HepG2 (cell line): Measurements from ENCODE around the gene CD320. TPM values are rescaled to one million over a fixed set of nuclear protein-coding genes. Genes with fewer than 3 reads are reported as not detected.
A peak's percentile ranks its signal among the peaks of the same experiment; 100 is the strongest.

Experiments used
- ATM ChIP-seq: fragments of 450-650 bp; IDR thresholded peaks from 2 replicates; pipeline ENCODE4 v1.7.1; 2017; ENCODE audit warnings: mild to moderate bottlenecking, borderline replicate concordance
- ELF1 ChIP-seq: sonication (generic); formaldehyde crosslinking; IDR thresholded peaks from 2 replicates; pipeline ENCODE4 v1.4.0; 2020; ENCODE audit warnings: missing genetic modification reagents
- ETV5 ChIP-seq: IDR thresholded peaks from 2 replicates; pipeline ENCODE4 v1.6.1; 2018; ENCODE audit warnings: missing biosample characterization, missing genetic modification reagents, inconsistent platforms, borderline replicate concordance
- GTF3A ChIP-seq: sonication (generic); formaldehyde crosslinking; conservative IDR thresholded peaks from 2 replicates; pipeline ENCODE4 v1.4.0; 2020; ENCODE audit warnings: mild to moderate bottlenecking, missing genetic modification reagents
- HNF4A ChIP-seq: sonication (generic); formaldehyde crosslinking; IDR thresholded peaks from 2 replicates; pipeline ENCODE4 v1.4.0; 2020; ENCODE audit warnings: missing genetic modification reagents
- IRF9 ChIP-seq: sonication (generic); formaldehyde crosslinking; IDR thresholded peaks from 2 replicates; pipeline ENCODE4 v1.8.0; 2022; ENCODE audit warnings: missing genetic modification reagents, mild to moderate bottlenecking, borderline replicate concordance
- KDM2A ChIP-seq: sonication (generic); formaldehyde crosslinking; IDR thresholded peaks from 2 replicates; pipeline ENCODE4 v1.4.0; 2020; ENCODE audit warnings: low read depth, missing genetic modification reagents, borderline replicate concordance
- KMT2A ChIP-seq: sonication (generic); formaldehyde crosslinking; IDR thresholded peaks from 2 replicates; pipeline ENCODE4 v1.4.0; 2020; ENCODE audit warnings: missing genetic modification reagents
- MAF1 ChIP-seq: sonication (generic); formaldehyde crosslinking; IDR thresholded peaks from 2 replicates; pipeline ENCODE4 v1.5.0; 2020; ENCODE audit warnings: missing genetic modification reagents, borderline replicate concordance
- NONO ChIP-seq, 2 experiments: fragments of 450-650 bp in 1 of 2; sonication (generic) in 1 of 2; formaldehyde crosslinking in 1 of 2; IDR thresholded peaks in 1 of 2; conservative IDR thresholded peaks in 1 of 2; 2 replicates each; pipeline versions ENCODE4 v1.6.1 to v1.8.0; 2017 to 2022; ENCODE audit warnings: mild to moderate bottlenecking in 1 of 2, missing genetic modification reagents in 1 of 2, moderate library complexity in 1 of 2
- REPIN1 ChIP-seq: sonication (generic); formaldehyde crosslinking; IDR thresholded peaks from 2 replicates; pipeline ENCODE4 v1.8.0; 2022; ENCODE audit warnings: missing genetic modification reagents, low read depth, mild to moderate bottlenecking, borderline replicate concordance
- RORA ChIP-seq: sonication (generic); formaldehyde crosslinking; IDR thresholded peaks from 2 replicates; pipeline ENCODE4 v1.5.0; 2020; ENCODE audit warnings: mild to moderate bottlenecking, missing genetic modification reagents, moderate library complexity
- SKI ChIP-seq: fragments of 450-650 bp; IDR thresholded peaks from one replicate; pipeline ENCODE4 v1.6.1; 2018; ENCODE audit warnings: mild to moderate bottlenecking; ENCODE audit not compliant: partially characterized antibody
- SOX5 ChIP-seq: IDR thresholded peaks from 2 replicates; pipeline ENCODE4 v1.6.1; 2016; ENCODE audit warnings: borderline replicate concordance
- SYNCRIP ChIP-seq: fragments of 200-400 bp; formaldehyde crosslinking; IDR thresholded peaks from 2 replicates; pipeline ENCODE4 v1.6.1; 2018; ENCODE audit warnings: mild to moderate bottlenecking, low read depth, low read length; ENCODE audit not compliant: insufficient read depth
- TCF12 ChIP-seq, 2 experiments: fragments of 450-650 bp in 1 of 2; sonication (generic) in 1 of 2; formaldehyde crosslinking in 1 of 2; IDR thresholded peaks; 2 replicates each; pipeline versions ENCODE4 v1.6.1 to v1.8.0; 2017 to 2022; ENCODE audit warnings: antibody characterized with exemption in 1 of 2, mild to moderate bottlenecking in 1 of 2, missing genetic modification reagents in 1 of 2, moderate library complexity in 1 of 2
- ZNF33B ChIP-seq: sonication (generic); formaldehyde crosslinking; IDR thresholded peaks from 2 replicates; pipeline ENCODE4 v1.5.1; 2020; ENCODE audit warnings: mild to moderate bottlenecking, missing genetic modification reagents
- ZNF7 ChIP-seq: IDR thresholded peaks from 2 replicates; pipeline ENCODE4 v1.6.1; 2016; ENCODE audit warnings: missing biosample characterization, missing genetic modification reagents
- polyA plus RNA-seq, 8 experiments: library from polyadenylated mRNA; depleted of rRNA in 3 of 8; stranded (reverse) in 7 of 8; unstranded in 1 of 8; fragments of >200 nt; fragmentation: Illumina TruSeq in 4 of 8; extraction: Trizol in 4 of 8; gene quantifications; 2 replicates each; pipeline versions ENCODE4 v1.2.1 to v1.2.3, GENCODE V29; 2011 to 2016; ENCODE audit warnings: low read depth in 4 of 8, missing spikeins in 1 of 8, mixed read lengths in 1 of 8; ENCODE audit not compliant: insufficient read depth in 1 of 8
- total RNA-seq, 5 experiments: library from RNA; depleted of rRNA; stranded (reverse); fragments of >200 nt; fragmentation: Illumina TruSeq; extraction: Trizol; gene quantifications; 2 replicates each; pipeline ENCODE4 v1.2.3, GENCODE V29; 2016; ENCODE audit warnings: low read depth in 1 of 5
- TF ChIP-seq, protein P1 (sequence below): sonication (generic); formaldehyde crosslinking; IDR thresholded peaks from 2 replicates; pipeline ENCODE4 v1.9.0; 2022; ENCODE audit warnings: low read depth, missing genetic modification reagents
- TF ChIP-seq, protein P2 (sequence below): sonication (generic); formaldehyde crosslinking; IDR thresholded peaks from 2 replicates; pipeline ENCODE4; 2020; ENCODE audit warnings: missing genetic modification reagents, mild to moderate bottlenecking, borderline replicate concordance
- TF ChIP-seq, protein P3 (sequence below): sonication (generic); formaldehyde crosslinking; IDR thresholded peaks from 2 replicates; pipeline ENCODE4 v1.4.0; 2020; ENCODE audit warnings: missing genetic modification reagents

Gene CD320
- total and polyA plus RNA-seq, 2 of the 13 experiments (the other 11 are each of a cell fraction or from before 2014, with no cell fraction given), result 83.1 to 99.9 TPM

GRCh38 chr19:8307965-8308866, at the start of gene CD320 (continued):
- TF ChIP-seq, protein P1, sequence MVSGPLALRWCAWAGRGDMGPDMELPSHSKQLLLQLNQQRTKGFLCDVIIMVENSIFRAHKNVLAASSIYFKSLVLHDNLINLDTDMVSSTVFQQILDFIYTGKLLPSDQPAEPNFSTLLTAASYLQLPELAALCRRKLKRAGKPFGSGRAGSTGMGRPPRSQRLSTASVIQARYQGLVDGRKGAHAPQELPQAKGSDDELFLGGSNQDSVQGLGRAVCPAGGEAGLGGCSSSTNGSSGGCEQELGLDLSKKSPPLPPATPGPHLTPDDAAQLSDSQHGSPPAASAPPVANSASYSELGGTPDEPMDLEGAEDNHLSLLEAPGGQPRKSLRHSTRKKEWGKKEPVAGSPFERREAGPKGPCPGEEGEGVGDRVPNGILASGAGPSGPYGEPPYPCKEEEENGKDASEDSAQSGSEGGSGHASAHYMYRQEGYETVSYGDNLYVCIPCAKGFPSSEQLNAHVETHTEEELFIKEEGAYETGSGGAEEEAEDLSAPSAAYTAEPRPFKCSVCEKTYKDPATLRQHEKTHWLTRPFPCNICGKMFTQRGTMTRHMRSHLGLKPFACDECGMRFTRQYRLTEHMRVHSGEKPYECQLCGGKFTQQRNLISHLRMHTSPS (CRISPR knock-in tag), result no peak
- TF ChIP-seq SYNCRIP, result no peak
- TF ChIP-seq RORA (CRISPR knock-in tag), result no peak
- 0 out of 2 replicates have a peak, but pooled peaks have one; percentile 93 for TF ChIP-seq MAF1 (CRISPR knock-in tag)
- TF ChIP-seq, protein P2, sequence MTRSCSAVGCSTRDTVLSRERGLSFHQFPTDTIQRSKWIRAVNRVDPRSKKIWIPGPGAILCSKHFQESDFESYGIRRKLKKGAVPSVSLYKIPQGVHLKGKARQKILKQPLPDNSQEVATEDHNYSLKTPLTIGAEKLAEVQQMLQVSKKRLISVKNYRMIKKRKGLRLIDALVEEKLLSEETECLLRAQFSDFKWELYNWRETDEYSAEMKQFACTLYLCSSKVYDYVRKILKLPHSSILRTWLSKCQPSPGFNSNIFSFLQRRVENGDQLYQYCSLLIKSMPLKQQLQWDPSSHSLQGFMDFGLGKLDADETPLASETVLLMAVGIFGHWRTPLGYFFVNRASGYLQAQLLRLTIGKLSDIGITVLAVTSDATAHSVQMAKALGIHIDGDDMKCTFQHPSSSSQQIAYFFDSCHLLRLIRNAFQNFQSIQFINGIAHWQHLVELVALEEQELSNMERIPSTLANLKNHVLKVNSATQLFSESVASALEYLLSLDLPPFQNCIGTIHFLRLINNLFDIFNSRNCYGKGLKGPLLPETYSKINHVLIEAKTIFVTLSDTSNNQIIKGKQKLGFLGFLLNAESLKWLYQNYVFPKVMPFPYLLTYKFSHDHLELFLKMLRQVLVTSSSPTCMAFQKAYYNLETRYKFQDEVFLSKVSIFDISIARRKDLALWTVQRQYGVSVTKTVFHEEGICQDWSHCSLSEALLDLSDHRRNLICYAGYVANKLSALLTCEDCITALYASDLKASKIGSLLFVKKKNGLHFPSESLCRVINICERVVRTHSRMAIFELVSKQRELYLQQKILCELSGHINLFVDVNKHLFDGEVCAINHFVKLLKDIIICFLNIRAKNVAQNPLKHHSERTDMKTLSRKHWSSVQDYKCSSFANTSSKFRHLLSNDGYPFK (CRISPR knock-in tag), result peak; percentile 43; the same call in 1 of the 2 replicates
- no peak for TF ChIP-seq ZNF7
- no peak; the same call in 1 of the 2 replicates for TF ChIP-seq GTF3A (CRISPR knock-in tag)
- TF ChIP-seq TCF12 (IDR thresholded peaks at IDR 0.05), result no peak
- peak; percentile 63; the same call in 1 of the 2 replicates for TF ChIP-seq TCF12 (CRISPR knock-in tag; IDR thresholded peaks at IDR 0.05)
- TF ChIP-seq HNF4A (CRISPR knock-in tag), result peak; percentile 8; the same call in 1 of the 2 replicates
- peak; percentile 83 for TF ChIP-seq KMT2A (CRISPR knock-in tag)
- TF ChIP-seq NONO (IDR thresholded peaks at IDR 0.05), result no peak
- TF ChIP-seq NONO (CRISPR knock-in tag; conservative IDR thresholded peaks at IDR 0.05), result peak; percentile 86
- TF ChIP-seq ETV5 (CRISPR knock-in tag), result peak; percentile 29; the same call in 1 of the 2 replicates
- TF ChIP-seq, protein P3, sequence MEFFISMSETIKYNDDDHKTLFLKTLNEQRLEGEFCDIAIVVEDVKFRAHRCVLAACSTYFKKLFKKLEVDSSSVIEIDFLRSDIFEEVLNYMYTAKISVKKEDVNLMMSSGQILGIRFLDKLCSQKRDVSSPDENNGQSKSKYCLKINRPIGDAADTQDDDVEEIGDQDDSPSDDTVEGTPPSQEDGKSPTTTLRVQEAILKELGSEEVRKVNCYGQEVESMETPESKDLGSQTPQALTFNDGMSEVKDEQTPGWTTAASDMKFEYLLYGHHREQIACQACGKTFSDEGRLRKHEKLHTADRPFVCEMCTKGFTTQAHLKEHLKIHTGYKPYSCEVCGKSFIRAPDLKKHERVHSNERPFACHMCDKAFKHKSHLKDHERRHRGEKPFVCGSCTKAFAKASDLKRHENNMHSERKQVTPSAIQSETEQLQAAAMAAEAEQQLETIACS (CRISPR knock-in tag), result peak; percentile 95
- TF ChIP-seq SOX5 (CRISPR knock-in tag), result peak; percentile 53; the same call in 1 of the 2 replicates
- TF ChIP-seq SKI, result no peak
- TF ChIP-seq ZNF33B (CRISPR knock-in tag), result 0 out of 2 replicates have a peak, but pooled peaks have one; percentile 85
- TF ChIP-seq ATM, result no peak
- TF ChIP-seq ELF1, result no peak
- peak; percentile 90; the same call in 1 of the 2 replicates for TF ChIP-seq IRF9 (CRISPR knock-in tag)
- TF ChIP-seq REPIN1 (CRISPR knock-in tag), result peak; percentile 77; the same call in 1 of the 2 replicates
- TF ChIP-seq KDM2A, result peak; percentile 99
